Keratinocyte (primary cell): ENCODE data around the gene SNRPB. TPM values are rescaled to one million over a fixed set of nuclear protein-coding genes. Genes with fewer than 3 reads are reported as not detected.

Experiments
- DNase-seq: peaks from one replicate; pipeline ENCODE4 v3.0.0-alpha.2; 2011; ENCODE audit warnings: low read depth, missing footprints, low spot score
- FAIRE-seq: peaks from 2 replicates; lab custom pipeline; 2011; peaks lifted over from hg19 to GRCh38; lab: Jason Lieb, UNC
- H2AFZ ChIP-seq: 2 replicates; pipeline ENCODE4 v1.6.0; 2012; ENCODE audit warnings: low read length, control low read depth, inconsistent platforms; ENCODE audit not compliant: control insufficient read depth
- H3K27ac ChIP-seq: 2 replicates; pipeline ENCODE4 v1.5.1; 2011; ENCODE audit warnings: low read length; ENCODE audit not compliant: control insufficient read depth, insufficient read depth
- H3K27me3 ChIP-seq: 3 replicates; pipeline ENCODE4 v1.6.0; 2011; ENCODE audit warnings: low read length; ENCODE audit not compliant: control insufficient read depth, insufficient read depth; ENCODE audit errors: extremely low read depth
- H3K36me3 ChIP-seq, 2 experiments: 2 replicates in 1 of 2; 3 replicates in 1 of 2; pipeline ENCODE4 v1.5.1; 2011; ENCODE audit warnings: low read length in 2 of 2, mild to moderate bottlenecking in 1 of 2; ENCODE audit not compliant: control insufficient read depth in 2 of 2, insufficient read depth in 2 of 2; ENCODE audit errors: extremely low read depth in 1 of 2
- H3K4me1 ChIP-seq: 3 replicates; pipeline ENCODE4 v1.5.1; 2011; ENCODE audit warnings: low read length; ENCODE audit not compliant: control insufficient read depth, insufficient read depth; ENCODE audit errors: extremely low read depth
- H3K4me2 ChIP-seq: 3 replicates; pipeline ENCODE4 v1.6.0; 2011; ENCODE audit warnings: low read depth, low read length; ENCODE audit not compliant: control insufficient read depth, insufficient read depth; ENCODE audit errors: extremely low read depth
- H3K4me3 ChIP-seq, 3 experiments: fragments of 200-600 bp in 1 of 3; sonication (generic) in 1 of 3; 2 replicates in 2 of 3; 3 replicates in 1 of 3; pipeline ENCODE4 v1.5.1; 2011 to 2016; ENCODE audit warnings: low read length in 3 of 3, mild to moderate bottlenecking in 3 of 3, control low read depth in 2 of 3, inconsistent platforms in 1 of 3, low read depth in 1 of 3, mixed read lengths in 1 of 3, mixed run types in 1 of 3, moderate library complexity in 1 of 3; ENCODE audit not compliant: control insufficient read depth in 2 of 3, insufficient read depth in 2 of 3; ENCODE audit errors: extremely low read depth in 1 of 3
- H3K79me2 ChIP-seq: 2 replicates; pipeline ENCODE4 v1.6.0; 2012; ENCODE audit warnings: low read length; ENCODE audit not compliant: control insufficient read depth, insufficient read depth
- H3K9ac ChIP-seq: 3 replicates; pipeline ENCODE4 v1.6.0; 2011; ENCODE audit warnings: low read length; ENCODE audit not compliant: control insufficient read depth, insufficient read depth; ENCODE audit errors: extremely low read depth
- H3K9me1 ChIP-seq: 3 replicates; pipeline ENCODE4 v1.6.0; 2011; ENCODE audit warnings: low read length; ENCODE audit not compliant: control insufficient read depth, insufficient read depth; ENCODE audit errors: extremely low read depth
- H3K9me3 ChIP-seq: 2 replicates; pipeline ENCODE4 v1.5.1; 2012; ENCODE audit warnings: low read depth, low read length; ENCODE audit not compliant: control insufficient read depth
- H4K20me1 ChIP-seq: 3 replicates; pipeline ENCODE4 v1.6.0; 2011; ENCODE audit warnings: low read length; ENCODE audit not compliant: control insufficient read depth, insufficient read depth; ENCODE audit errors: extremely low read depth
- CTCF ChIP-seq, 3 experiments: IDR thresholded peaks in 1 of 3; conservative IDR thresholded peaks in 1 of 3; optimal IDR thresholded peaks in 1 of 3; 2 replicates in 2 of 3; 3 replicates in 1 of 3; pipeline versions ENCODE3 to v1.5.1; 2011; ENCODE audit warnings: low read length in 3 of 3, mild to moderate bottlenecking in 3 of 3, moderate library complexity in 2 of 3, control low read depth in 1 of 3, inconsistent platforms in 1 of 3; ENCODE audit not compliant: insufficient read depth in 2 of 3; ENCODE audit errors: extremely low read depth in 1 of 3
- EZH2 ChIP-seq: IDR thresholded peaks from one replicate; pipeline ENCODE4 v1.6.1; 2012; ENCODE audit warnings: inconsistent platforms, mild to moderate bottlenecking, low read length, moderate library complexity
- dilution Hi-C: fragments of 300-500 bp; cut with MboI; formaldehyde crosslinking; loops from one replicate; pipeline ENCODE4 v1.7.0; 2020; ENCODE audit warnings: low sequenced_read_pairs; ENCODE audit not compliant: extremely low pct_ligation_motif_present
- polyA plus RNA-seq, 5 experiments: library from polyadenylated mRNA; depleted of rRNA in 3 of 5; stranded (reverse) in 3 of 5; stranded (forward) in 1 of 5; unstranded in 1 of 5; fragments of >200 nt; gene quantifications; 1 replicate in 1 of 5; 2 replicates in 3 of 5; 3 replicates in 1 of 5; pipeline versions ENCODE4 v1.2.1 to v1.2.3, GENCODE V29; 2011 to 2012; ENCODE audit warnings: missing spikeins in 2 of 5, low read depth in 1 of 5, low replicate concordance in 1 of 5

SNRPB gene
- polyA plus RNA-seq, 1 donor (not counting 4 experiments of a cell fraction or from before 2014, with no cell fraction given): 199 TPM

GRCh38 chr20:2508631-2509467, 38.3 kb upstream of the SNRPB start, which contains the start of gene ZNF343:
Gene ZNF343 (minus strand): TSS chr20:2508915. CDS start chr20:2493895, 15,020 bp downstream.
- H2AFZ ChIP-seq: peak within 1 kb of the TSS; percentile 96
- no peak for DNase-seq
- peak; percentile 77 for FAIRE-seq
- peak within 1 kb of the TSS; percentile 87 for H3K9ac ChIP-seq
- peak within 1 kb of the TSS; percentile 77 to 98 (median 80) for H3K4me3 ChIP-seq
- H3K9me1 ChIP-seq: no peaks in the 10 kb centered on the region
- TF ChIP-seq EZH2 (no peak), CTCF (optimal IDR thresholded peaks at IDR 0.05 in 1 of 3, IDR thresholded peaks at IDR 0.05 in 1 of 3, conservative IDR thresholded peaks at IDR 0.05 in 1 of 3; ENCODE audit: extremely low read depth in 1 of 3, insufficient read depth in 2 of 3, low read length in 3 of 3) (no peak)
- H3K79me2 ChIP-seq: peaks cover 21% of the 10 kb centered on the region
- peak within 1 kb of the TSS; percentile 74 for H3K4me2 ChIP-seq
- dilution Hi-C loops: no loop called here
- peak within 1 kb of the TSS; percentile 74 for H3K27ac ChIP-seq
- H3K4me1 ChIP-seq: peaks cover 11% of the 10 kb centered on the region
- H3K9me3 ChIP-seq: no peaks in the 10 kb centered on the region
- no peaks in the 10 kb centered on the region for H3K27me3 ChIP-seq
- no peaks in the 10 kb centered on the region for H3K36me3 ChIP-seq
- H4K20me1 ChIP-seq: no peaks in the 10 kb centered on the region

DNA sequence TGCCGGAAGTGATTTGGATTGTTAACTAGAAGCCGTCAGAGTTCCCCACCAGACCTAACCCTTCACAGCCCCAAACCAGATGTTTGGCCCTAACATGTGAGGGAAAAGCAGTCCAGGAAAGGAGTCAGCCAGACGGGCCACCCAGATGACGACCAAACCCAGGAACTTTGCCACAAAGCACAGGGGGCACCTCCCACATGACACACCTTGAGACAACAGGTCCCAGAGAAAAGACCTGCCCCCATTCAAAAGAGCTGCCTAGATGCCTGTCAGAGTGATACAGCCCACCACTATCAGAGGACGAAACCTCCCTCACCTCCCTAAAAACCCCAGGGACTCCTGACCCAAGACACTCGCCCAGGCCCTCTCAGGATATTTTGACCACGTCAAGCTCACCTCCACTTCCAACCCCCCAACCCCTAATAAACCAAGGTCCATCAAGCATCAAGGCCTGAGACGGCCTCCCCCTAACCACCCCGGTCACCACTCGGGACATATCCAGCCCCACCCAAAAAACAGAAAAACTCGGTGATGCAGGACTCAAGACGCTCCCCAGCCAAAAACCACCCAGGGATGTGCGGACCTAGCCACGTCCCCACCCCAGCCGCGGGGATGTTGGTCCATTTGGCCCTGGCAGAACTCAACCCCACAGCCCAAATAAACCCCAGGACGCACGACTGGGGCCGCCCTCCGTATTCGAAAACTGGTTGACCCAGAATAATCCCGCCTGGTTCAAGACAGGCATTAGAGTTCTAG, 37.5 kb upstream of the SNRPB start:
- Histone ChIP-seq H3K9ac (peak overlapping the region; percentile 87), H2AFZ (peak overlapping the region; percentile 96), H4K20me1 (no peaks in the 10 kb centered on the region), H3K9me3 (no peaks in the 10 kb centered on the region), H3K27ac (peak overlapping the region; percentile 74), H3K27me3 (no peaks in the 10 kb centered on the region), H3K79me2 (peaks cover 21% of the 10 kb centered on the region), H3K4me3 (peak overlapping the region; percentile 77 to 98 (median 80)), H3K9me1 (no peaks in the 10 kb centered on the region), H3K4me2 (peak overlapping the region; percentile 74), H3K36me3 (no peaks in the 10 kb centered on the region), H3K4me1 (peaks cover 11% of the 10 kb centered on the region)
- no peak for TF ChIP-seq CTCF (optimal IDR thresholded peaks at IDR 0.05 in 1 of 3, IDR thresholded peaks at IDR 0.05 in 1 of 3, conservative IDR thresholded peaks at IDR 0.05 in 1 of 3; ENCODE audit: extremely low read depth in 1 of 3, insufficient read depth in 2 of 3, low read length in 3 of 3)
- no peak for TF ChIP-seq EZH2
- FAIRE-seq (peak; percentile 56), DNase-seq (no peak)
- dilution Hi-C loops: no loop called here
